ENCODE measurements around the gene SYT1.

DNA sequence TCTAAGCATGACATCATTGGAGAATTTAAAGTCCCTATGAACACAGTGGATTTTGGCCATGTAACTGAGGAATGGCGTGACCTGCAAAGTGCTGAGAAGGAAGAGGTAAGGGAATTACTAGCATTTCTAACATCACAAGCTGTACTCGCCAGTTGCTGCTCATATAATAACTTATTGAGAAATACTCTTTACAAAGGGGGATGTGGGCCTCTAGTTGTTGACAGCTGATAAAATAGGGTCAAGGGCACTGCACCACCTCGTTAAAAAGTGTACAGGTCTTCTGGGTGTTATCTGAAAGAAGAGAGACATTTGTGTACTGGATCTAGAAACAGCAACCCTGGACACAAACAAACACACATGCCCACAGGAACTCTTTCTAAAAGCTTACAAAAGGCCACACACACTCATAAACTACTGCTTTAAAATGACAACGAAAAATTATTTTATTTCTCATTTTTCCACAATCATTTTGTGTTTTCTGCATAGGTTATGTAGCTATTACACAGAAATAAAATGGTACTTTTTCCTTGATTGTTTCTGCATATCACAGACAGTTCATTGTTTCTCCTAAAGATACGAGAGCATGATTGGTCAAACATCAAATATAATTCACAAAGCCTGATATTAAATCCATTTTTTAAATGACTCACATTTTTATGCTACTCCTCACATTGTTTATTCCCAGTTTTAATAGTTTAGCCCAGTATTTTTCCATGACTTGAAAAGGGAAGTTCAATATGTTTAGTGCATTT, 435.0 kb downstream of the SYT1 start:
- TF ChIP-seq, protein P1, sequence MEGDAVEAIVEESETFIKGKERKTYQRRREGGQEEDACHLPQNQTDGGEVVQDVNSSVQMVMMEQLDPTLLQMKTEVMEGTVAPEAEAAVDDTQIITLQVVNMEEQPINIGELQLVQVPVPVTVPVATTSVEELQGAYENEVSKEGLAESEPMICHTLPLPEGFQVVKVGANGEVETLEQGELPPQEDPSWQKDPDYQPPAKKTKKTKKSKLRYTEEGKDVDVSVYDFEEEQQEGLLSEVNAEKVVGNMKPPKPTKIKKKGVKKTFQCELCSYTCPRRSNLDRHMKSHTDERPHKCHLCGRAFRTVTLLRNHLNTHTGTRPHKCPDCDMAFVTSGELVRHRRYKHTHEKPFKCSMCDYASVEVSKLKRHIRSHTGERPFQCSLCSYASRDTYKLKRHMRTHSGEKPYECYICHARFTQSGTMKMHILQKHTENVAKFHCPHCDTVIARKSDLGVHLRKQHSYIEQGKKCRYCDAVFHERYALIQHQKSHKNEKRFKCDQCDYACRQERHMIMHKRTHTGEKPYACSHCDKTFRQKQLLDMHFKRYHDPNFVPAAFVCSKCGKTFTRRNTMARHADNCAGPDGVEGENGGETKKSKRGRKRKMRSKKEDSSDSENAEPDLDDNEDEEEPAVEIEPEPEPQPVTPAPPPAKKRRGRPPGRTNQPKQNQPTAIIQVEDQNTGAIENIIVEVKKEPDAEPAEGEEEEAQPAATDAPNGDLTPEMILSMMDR (IDR thresholded peaks at IDR 0.05), result no peak
- TF ChIP-seq POLR2A (IDR thresholded peaks at IDR 0.05), result no peak
- TF ChIP-seq EP300 (IDR thresholded peaks at IDR 0.05), result no peak
- no peak for TF ChIP-seq POLR2AphosphoS5 (IDR thresholded peaks at IDR 0.05)

Data from sigmoid colon (tissue), 4 donors.